Stimulated activated CD4-positive, alpha-beta T cell treated with anti-CD3 and anti-CD28 coated beads, TNF-alpha, amount 100 ng/mL, for 24 hours (primary cell): ENCODE results near the gene CNNM4.

Source experiments
- DNase-seq, 3 experiments: peaks; one replicate each; pipeline ENCODE4 v3.0.0-alpha.2; 2020; ENCODE audit warnings: low read depth in 3 of 3

The CNNM4 gene

DNA sequence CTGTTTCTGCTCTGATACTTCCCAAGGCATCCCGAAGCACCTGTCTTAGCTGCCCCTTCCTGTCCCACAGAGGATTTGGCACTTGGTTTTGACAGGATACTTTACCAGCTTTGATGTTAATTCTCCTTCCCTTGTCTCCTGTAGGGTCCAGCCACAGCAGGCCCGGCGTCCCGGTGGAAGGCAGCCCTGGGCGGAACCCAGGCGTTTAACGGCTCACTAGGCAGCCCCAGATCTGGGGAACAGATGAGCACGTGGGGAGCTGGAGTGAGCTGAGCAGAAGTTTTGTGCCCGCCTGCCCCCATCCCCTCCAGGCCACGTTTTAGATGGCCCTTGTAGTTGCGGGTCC, 71.7 kb downstream of the CNNM4 start:
- DNase-seq, result no peak

DNA sequence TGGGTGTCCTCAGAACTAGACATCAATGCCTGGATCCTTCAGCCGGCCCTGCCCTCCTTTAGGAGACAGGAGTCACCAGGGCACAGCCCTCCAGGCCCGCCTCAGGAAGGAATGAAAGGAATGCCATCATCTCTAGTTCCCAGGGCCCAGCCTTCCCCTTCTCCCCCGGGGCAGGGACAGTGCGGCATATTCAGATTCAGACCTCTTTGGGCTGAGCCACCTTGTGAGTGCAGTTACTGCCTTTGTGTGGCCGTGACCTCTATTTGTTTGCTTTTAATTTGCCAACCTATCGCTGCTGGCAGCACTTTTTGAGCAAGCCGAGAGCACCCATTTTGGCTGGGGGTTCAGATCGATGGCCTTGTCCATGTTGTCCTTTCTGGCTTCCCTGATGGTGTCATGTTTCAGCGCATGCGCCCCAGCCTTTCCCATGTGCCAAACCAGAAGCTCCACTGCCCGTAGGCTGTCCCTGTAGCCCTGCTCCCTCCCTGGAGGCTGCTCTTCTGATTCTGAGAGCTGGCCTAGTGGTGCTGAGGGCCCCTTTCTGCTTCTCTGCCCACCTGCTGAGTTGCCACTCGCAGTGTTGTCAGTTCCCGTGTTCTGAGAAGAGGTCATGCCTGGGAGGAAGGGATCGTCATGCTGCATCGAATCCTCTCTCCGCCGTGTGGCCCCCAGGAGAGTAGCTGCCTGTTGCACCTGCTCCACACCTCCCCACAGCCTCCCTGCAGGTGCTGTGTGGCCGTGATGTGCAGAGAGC, 72.2 kb downstream of the CNNM4 start:
- DNase-seq, result no peak

DNA sequence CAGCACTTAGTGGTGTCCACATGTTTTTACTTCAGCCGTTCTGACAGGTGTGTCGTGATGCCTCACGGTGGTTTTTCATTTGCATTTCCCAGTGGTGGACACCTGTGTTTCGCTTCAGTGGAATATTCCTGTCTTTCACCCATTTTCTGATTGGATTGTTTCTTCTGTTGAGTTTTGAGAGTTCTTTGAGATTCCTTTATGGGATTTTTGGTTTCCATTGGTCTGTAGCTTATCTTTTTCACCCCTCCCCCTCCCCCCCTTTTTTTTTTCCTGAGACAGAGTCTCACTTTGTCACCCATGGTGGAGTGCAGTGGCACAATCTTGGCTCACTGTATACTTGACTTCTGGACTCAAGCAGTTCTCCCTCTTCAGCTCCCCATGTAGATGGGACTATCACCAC, 75.1 kb downstream of the CNNM4 start:
- DNase-seq, result no peak

DNA sequence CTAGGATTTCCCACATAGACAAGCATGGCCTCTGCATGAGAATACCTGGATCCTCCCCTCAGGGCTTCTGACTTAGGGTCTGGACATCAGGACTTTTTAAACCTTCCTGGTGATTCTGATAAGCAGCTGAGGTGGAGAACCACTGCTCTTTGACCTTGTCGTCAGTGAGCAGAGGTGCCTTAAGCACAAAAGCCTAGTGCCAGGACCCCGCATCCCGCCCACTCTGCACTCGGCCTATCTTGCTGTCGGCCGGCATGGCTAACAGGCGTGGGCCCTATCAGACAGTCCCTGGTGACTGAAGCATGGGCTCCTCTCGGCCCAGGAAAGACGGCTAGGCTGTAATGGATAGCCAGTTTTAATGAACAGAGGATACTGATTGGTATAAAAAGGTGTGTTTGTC, 76.9 kb downstream of the CNNM4 start:
- no peak for DNase-seq

DNA sequence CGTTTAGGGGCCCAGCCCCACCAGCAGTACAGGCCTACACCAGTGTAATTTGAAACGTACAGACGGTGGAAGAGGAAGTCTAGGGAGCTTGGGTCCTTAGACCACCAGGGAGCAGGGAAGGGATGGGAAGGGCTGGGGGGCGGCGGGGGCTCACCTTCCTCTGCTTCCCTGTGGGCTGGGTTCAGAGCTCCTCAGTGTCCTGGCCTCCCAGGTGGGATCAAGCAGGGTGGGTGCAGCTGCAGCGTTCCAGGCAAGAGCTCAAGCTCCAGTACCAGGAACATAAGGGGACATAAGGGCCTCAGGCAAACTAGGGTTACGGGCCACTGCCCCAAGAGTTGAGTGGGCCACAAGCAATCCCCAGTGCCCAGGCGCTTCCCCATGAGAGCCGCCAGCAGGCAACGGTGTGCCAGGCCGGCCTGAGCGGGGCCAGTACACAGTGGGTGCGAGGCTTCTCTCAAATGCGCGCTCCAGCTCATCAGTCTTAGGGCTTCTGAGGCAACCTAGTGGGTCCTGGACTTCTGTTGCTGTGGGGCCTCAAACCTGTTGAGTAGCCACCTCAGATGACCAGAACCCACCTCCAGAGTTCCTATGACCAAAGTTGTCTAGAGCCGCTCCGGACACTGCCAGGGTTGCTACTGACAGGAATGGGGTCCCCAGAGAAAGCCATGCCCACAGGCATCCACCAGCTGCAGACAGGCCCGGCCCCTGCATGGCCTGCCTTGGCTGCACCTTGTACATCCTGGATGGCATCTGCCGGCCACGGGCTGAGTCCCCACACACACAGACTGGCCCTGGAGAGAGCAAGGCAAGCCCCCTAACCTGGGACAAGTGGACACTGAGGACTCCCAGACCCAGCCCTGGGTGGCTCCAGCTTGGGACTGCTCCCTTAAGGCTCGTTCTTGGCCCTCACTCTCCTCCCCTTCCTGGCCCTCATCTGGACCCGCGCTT, 77.9 kb downstream of the CNNM4 start:
- DNase-seq, result no peak

DNA sequence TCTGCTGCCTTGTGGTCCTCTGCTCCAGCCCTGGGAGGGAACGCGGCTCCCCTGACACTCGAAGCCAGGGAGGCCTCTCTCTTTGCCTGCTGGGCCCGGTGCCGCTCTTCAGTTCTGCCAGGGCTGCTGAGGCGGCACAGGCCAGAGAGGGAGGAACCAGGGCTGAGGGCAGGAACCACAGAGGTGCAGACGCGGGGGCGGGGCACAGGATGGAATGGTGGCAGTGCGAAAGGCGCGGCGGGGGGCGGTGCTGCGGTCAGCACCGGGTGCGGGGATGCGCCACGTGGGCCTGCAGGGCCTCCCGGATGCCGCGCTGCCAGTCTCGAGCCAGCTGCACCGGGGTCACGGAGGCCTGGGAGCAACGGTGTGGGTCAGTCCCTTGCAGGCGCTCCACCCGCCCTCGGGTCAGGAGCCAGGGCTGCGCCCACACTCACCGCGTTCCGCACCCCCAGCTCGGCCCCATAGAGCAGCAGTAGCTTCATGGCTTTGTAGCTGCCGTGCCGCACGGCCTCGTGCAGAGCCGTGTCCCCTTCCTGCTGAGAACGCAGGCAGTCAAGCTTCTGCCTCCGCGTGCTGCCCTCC, 78.7 kb downstream of the CNNM4 start:
- DNase-seq, result peak; percentile 51 to 87 (median 57)

DNA sequence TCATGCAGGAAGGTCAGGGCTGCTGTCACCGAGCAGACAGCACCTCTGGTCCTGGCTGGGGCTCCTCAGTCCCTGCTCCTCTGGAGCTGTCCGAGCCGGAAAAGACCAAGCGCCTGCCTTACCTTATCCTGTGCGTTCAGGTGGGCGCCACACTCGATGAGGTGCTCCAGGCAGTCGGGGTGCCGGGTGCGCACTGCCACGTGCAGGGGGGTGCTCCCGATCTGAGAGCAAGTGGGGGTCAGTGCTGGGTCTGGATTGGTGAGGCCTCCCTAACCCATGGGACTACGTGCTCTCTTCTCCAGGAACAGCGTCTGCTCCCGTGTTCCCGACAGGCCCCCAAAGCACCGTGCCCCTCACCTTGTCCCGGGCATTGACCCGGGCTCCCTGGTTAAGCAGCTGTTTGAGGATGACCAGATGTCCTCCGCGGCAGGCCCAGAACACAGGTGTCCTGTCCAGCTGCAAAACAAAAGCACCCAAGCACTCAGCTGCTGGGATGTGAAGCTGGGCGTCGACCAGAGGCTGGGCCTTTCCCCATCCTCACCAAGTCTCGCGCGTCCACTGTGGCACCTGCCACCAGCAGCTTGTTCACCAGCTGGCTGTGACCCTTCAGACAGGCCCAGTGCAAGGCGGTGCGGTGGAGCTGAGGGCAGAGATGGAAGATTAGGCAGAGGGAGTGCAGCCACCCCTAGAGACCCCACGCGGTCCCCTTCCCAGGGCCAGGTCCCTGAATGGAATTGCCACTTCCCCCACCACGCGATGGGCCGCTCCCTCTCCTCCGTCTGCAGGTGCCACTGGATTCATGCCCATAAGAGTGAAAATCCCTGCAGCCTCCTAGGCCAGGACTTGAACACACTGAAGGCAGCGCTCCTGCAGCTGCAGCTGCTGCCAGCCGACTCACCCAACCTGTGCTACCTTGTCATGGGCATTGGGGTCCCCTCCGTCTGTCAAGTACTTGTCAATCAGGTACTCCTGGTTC, 79.5 kb downstream of the CNNM4 start:
- no peak for DNase-seq

DNA sequence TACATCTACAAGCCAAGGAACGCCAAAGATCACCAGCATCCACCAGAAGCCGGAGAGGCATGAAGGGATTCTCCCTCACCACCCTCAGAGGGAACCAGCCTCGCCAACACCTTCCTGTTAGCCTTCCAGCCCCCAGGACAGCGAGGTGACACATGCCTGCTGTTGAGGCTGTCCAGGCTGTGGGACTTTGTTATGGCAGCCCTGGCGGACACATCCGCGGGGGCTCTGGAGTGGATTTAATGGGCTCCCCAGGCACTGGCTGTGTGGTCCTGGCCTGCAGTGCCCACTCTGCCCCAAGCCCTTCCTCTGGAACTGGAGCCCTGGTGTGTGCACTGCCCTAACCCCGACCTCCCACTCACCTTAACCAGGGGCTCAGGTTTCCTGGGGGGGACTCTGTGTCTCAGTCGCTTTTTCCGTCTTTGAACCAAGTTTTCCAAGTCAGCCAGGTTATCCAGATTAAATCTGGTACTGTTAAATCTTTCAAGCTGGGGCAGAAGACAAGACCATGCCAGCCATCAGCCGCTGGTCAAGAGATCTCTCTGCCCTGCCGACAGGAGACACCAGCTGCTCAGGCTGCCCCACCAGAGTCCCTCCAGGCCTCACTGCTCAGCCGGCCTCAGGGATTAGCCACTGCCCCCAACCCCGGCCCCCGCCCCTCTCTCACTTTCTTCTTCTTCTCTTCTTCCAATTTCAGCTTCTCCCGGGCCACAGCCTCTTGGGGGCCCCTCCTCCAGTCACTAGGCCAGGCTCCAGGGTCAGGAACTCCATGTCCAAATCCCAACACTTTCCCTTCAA, 81.2 kb downstream of the CNNM4 start:
- no peak for DNase-seq

DNA sequence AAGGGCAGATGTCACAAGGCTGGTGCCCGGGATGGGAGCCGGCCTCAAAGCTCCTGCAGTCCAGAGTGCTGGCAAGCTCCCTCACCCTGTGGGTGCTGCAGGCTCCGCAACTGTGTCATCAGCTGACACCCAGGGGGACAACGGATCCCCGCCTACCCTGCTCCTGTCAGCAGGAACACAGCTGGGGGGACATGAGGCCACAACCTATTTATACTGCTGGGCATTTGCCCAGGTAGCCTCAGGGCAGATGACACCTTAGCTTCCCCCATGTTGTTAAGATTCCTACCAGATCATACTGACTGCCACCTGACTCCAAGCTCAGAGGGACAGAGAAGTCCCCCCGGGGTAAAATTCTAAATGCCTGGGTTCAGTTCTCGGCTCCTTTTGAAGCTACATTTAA, 81.9 kb downstream of the CNNM4 start:
- DNase-seq, result no peak

DNA sequence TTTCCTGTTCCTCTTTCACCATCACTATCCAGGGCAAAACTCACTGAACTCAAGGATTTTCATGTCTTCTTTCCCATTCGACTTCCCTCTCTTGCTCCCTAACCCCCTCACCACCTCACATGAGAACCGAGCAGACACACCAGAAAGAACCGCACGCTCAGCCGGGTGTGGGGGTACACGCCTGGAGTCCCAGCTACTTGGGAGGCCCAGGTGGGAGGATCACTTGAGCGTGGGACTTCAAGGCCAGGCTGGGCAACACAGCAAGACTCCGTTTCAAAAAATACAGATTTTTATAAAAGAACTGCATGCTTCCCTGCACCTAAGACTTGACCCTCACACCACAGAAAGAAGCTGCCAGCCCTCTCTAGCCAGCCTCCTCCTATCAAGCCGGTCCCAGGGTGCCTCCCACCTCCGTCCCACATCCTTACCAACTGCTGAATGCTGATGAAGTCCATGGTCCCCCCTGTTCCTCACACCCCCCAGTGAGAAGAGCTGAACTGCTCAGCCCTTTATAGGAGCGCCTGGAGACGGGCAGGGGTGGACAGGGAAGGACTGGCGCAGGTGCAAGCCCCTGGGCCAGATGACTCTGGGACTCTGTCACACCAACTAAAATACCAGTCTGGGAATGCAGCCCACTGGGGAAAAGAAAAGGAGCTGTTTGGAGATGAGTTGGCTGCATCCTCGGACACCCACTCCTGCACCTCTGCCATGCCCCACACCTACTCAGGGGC, 83.0 kb downstream of the CNNM4 start, which contains the start of gene ANKRD23:
Gene ANKRD23, minus strand, starts transcription at position 484 of the 731 bp plus-strand sequence. Its CDS starts 29 bp downstream, at position 455.
- DNase-seq, result no peak

DNA sequence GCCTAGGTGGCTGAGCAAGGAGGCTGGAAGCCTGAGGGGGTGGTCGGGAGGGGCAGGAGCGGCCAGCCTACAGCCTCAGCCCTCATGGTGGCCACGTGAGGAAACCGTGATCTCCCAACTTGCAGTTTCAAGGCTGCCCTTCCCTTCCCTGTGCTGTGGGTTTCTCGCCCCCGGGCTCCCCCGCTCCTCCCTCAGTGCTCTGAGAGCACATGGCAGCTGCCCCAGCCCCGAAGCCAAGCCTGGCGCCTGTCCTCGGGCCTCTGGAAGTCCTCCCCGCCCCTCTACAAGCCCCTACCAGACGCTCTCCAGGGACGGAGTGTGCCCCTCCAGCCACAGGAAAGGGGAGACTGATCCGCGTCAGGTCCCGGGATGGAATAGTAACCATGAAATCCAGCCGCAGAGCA, 83.7 kb downstream of the CNNM4 start:
- DNase-seq, result no peak

DNA sequence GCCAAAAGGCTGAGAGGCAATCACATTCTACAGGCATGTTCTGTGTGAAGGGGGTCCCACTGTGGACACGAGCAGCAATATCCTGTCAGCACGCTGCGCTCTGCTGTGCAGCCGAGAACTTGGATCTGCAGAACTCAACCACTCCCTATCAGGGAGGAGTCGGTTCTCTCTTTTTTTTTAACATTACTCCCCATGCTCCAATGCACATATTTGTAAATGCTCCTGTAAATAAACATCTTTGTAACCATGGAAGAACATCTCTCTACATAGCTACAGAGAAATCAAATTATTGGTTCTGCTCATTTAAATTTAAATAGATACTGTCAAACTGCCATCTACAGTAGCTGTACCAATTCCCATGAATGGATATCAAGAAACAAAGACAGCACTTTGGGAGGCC, 86.1 kb downstream of the CNNM4 start:
- no peak for DNase-seq

DNA sequence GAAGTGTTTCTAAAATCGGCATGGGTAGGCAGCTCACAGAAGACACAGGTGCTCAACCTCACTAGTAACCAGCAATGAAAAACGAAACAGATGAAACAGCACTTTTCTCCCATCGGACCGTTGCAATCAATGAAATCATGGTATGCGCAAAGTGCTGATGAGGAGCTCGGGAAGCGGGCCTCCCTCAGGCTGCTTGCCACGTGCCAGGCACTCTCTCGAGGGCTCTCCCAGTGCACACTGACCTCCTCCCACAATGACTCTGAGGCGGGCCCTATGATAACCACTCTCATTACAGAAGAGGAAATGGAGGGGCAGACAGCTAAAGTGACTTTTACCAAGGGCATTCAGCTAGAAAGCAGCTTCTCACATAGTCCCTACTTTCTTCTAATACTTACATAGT, 86.9 kb downstream of the CNNM4 start:
- no peak for DNase-seq

DNA sequence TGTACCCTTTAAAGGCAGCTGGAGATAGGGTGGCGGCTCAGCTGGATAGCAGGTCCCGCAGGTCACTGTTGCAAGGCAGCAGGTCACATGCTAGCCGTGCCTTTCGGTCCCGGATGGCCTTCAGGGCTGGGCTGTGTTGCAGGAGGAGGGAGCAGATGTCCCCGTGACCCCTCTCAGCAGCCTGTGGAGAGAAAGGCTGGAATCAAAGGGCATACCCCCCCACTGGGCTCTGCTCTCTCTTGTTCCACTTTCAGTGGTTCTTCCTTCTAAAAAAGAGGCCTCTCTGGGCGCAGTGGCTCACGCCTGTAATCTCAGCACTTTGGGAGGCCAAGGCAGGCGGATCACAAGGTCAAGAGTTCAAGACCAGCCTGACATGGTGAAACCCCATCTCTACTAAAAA, 87.6 kb downstream of the CNNM4 start:
- no peak for DNase-seq

DNA sequence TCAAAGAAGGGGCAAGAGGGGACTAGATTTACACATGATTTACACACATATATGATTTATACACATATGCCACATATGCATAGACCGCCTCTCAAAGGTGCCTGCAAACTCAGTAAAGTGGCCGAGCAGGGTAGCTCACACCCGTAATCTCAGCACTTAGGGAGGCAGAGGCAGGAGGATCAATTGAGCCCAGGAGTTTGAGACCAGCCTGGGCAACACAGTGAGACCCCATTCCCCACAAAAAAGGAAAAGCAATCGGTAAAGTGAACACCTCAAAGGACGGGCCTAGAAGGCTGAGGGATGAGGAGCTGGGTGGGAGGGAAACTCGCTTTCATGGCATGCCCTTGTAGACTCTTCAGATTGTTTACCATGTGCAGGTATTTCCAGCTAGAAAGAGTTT, 92.0 kb downstream of the CNNM4 start:
- DNase-seq, result no peak

DNA sequence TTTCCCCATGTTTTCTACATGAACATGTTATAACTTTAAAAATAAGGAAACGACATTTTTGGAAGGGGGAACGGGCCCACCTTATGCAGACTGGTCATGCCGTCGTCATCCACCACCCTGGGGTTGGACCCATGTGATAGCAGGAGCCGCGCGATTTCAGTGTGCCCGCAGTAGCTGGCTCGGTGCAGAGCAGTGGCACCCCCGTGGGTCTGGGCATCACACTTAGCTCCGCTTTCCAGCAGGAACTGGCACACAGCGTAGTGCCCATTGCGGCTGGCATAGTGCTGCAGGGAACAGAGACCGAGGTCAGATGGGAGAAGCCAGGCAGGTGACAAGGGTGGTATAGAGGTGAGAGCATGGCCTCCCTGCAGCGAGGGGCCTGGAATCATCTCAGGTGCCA, 92.6 kb downstream of the CNNM4 start:
- DNase-seq, result no peak

DNA sequence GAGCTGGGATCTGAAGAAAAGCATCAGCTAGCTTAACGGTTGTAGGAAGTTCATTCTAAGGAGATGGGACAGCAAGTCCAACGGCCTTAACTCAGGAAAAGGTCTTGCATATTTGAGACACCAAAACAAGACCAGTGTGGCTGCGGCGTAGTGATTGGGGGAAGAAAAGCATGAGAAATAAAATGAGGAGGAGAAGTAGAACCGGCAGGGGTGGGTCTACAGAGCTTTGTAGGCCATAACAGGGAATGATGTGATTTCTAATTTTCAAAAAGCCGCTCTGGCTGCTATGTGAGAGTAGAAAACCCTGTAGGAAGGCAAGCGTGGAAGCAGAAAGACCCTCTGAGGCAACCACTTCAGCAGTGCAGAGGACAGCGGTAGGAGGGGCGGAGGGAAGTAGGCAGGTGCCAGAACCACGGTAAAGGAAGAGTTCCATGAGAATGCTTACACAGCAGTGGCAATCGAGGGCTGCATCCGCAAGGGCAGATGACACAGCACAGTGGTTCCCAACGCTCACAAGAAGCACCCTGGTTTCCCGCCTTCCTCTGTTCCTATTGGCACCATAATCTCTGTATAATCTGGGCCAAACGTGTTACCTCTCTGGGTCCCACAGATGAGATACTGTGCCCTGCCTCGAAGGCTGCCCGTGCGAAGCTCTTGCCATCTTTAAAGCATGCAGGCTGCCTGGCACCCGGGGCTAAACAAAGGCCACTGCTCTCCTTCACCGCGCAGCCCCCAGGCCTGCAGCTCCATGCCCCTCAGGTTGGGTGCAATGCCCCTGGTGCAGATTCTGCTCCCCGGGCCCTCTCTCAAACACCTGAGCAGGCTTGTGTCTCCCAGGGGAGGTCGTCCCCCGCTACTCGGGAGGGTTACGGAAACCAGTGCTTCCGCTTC, 96.3 kb downstream of the CNNM4 start:
- DNase-seq, result peak in 1 of 3 experiments; percentile 40

DNA sequence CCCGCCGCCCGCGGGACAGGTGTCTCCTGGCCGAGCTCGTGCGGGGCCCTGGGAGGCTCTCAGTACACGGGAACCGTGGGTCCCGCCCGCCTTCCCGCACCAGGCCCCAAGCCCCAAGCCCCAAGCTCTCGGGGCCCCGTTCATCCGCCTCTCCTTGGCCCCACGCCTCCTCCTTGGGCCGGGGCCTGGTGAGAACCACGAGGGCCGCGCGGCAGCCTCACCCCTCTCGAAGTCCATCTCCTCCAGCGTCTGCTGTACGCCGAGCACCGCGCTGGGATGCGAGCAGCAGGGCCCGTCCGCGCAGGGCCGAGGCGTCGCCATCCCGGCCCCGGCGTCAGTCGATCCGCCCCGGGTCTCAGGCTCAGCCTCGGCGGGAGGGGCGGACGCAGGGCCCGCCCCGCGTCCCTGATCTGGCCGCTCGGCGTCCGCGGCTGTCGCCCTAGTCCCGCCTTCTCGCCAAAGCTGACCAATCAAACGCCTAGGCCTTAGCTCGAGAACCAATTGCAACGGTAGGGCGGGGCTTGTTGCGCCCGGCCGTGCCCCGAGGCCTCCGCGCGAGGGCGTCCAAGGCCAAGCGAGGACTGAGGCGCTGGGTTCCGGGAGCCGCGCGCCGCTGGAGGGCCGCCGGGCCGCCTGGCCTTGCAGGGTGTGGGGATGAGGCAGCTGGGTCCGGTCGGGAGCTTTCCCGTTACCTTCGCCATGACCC, 97.1 kb downstream of the CNNM4 start, which contains the start of gene ANKRD39:
Gene ANKRD39, minus strand, starts transcription at position 350 of the 706 bp plus-strand sequence. Its CDS starts 29 bp downstream, at position 321.
- peak; percentile 95 to 97 (median 95) for DNase-seq
